GM12801 (cell line): ENCODE data around the gene SMCO2.

Experiments used
- CTCF ChIP-seq: IDR thresholded peaks from one replicate; pipeline ENCODE4 v1.5.1; 2011; ENCODE audit warnings: control low read depth; ENCODE audit not compliant: insufficient read length; ENCODE audit errors: extremely low read depth

The SMCO2 gene

DNA sequence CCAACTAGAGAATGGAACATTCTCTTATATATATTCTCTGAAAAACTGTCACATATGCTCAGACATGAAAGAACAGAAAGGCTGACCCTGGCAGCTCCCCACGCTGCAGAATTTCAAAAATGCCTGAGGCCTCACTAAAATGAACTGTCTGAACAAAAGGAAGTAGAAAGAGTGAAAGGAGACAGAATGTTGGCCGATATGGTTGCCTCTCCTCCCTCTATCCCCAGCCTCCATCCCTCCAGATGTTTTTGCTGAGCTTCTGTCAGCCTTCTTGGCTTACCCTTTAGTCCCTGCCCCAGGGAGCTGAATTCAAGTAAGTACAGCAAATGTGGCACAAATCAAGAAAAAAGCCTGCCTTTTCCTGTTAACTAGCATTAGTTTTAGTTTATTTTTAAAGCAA is 6.9 kb downstream of the SMCO2 start:
- no peak for TF ChIP-seq CTCF

GRCh38 chr12:27455589-27455988 is 9.1 kb downstream of the SMCO2 start:
- no peak for TF ChIP-seq CTCF

DNA sequence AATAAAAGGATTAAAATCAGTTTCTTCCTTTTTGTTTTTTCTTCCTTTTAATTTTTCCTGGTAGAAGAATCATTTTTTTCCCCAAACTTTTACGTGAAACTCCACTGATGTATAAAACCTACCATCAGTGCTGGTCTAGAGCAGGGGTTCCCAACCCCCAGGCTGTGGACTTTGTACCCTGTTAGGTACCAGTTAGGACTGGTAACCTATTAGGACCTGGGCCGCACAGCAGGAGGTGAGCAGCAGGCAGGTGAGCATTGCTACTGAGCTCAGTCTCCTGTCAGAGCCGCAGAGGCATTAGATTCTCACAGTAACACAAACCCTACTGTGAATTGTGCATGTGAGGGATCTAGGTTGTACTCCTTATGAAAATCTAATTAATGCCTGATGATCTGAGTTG is 10.1 kb downstream of the SMCO2 start:
- no peak for TF ChIP-seq CTCF

GRCh38 chr12:27460471-27460978 is 14.0 kb downstream of the SMCO2 start:
- TF ChIP-seq CTCF, result no peak

GRCh38 chr12:27462151-27462694 is 15.7 kb downstream of the SMCO2 start:
- no peak for TF ChIP-seq CTCF

- TF ChIP-seq CTCF, result no peak
These were observed 16.3 kb downstream of the SMCO2 start for GRCh38 chr12:27462851-27463250.

- TF ChIP-seq CTCF, result no peak
These were observed 17.1 kb downstream of the SMCO2 start for GRCh38 chr12:27463511-27464219.

DNA sequence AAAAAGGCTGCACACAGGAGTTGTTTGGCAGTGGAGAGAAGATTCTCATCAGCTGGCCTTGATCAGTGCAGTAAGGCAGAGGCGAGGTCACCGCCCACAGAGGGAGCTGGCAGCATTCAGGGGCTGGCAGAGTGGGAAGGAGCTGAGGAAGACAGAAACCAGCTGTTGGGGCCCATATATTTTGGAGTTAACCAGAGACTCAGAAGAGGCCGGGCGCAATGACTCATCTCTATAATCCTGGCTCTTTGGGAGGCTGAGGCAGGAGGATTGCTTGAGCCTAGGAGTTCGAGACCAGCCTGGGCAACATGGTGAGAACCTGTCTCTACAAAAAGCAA is 17.7 kb downstream of the SMCO2 start:
- TF ChIP-seq CTCF, result no peak
